SK-N-SH (cell line): ENCODE data around the gene LRRC8E. TPM values are rescaled to one million over a fixed set of nuclear protein-coding genes. Genes with fewer than 3 reads are reported as not detected.

ENCODE experiments used
- CTCF ChIA-PET: fragments of 300-600, 350-600 bp; formaldehyde crosslinking; extraction: SDS; loops from one replicate; lab custom pipeline; 2021; lab: Yijun Ruan, JAX
- POLR2A ChIA-PET: fragments of 350-600 bp; sonication (Branson Sonifier 250); formaldehyde crosslinking; extraction: SDS; loops from one replicate; lab custom pipeline; 2020; ENCODE audit warnings: antibody characterized with exemption, inconsistent platforms; lab: Yijun Ruan, JAX
- DNase-seq: peaks from one replicate; pipeline ENCODE4 v3.0.0; 2012
- H2AFZ ChIP-seq: fragments of 200-600 bp; sonication (generic); 2 replicates; pipeline ENCODE4 v1.8.1; 2016; ENCODE audit warnings: antibody characterized with exemption, mild to moderate bottlenecking, low read depth
- H3F3A ChIP-seq: fragments of 200-600 bp; sonication (generic); replicated peaks from 2 replicates; pipeline ENCODE3; 2016; ENCODE audit warnings: antibody characterized with exemption, mild to moderate bottlenecking; ENCODE audit not compliant: insufficient read depth
- H3K27ac ChIP-seq, 2 experiments: fragments of 200-500 bp in 1 of 2; fragments of 200-600 bp in 1 of 2; sonication (Bioruptor generic) in 1 of 2; sonication (generic), shearing (Covaris generic) in 1 of 2; 2 replicates each; pipeline versions ENCODE4 v1.5.1 to v1.6.1; 2014 to 2016; ENCODE audit warnings: low read depth in 2 of 2, inconsistent platforms in 1 of 2, low read length in 1 of 2, mild to moderate bottlenecking in 1 of 2, mixed read lengths in 1 of 2
- H3K27me3 ChIP-seq: fragments of 200-600 bp; sonication (generic), shearing (Covaris generic); 2 replicates; pipeline ENCODE4 v1.6.1; 2016; ENCODE audit warnings: mixed run types; ENCODE audit not compliant: insufficient read depth
- H3K36me3 ChIP-seq, 2 experiments: fragments of 200-500 bp in 1 of 2; fragments of 200-600 bp in 1 of 2; sonication (Bioruptor generic) in 1 of 2; sonication (generic) in 1 of 2; replicated peaks in 1 of 2; 2 replicates each; pipeline versions ENCODE3 to v1.5.1; 2014 to 2016; ENCODE audit warnings: low read length in 1 of 2, mild to moderate bottlenecking in 1 of 2; ENCODE audit not compliant: insufficient read depth in 2 of 2, control insufficient read depth in 1 of 2
- H3K4me1 ChIP-seq, 2 experiments: fragments of 200-500 bp in 1 of 2; fragments of 200-600 bp in 1 of 2; sonication (Bioruptor generic) in 1 of 2; sonication (generic), shearing (Covaris generic) in 1 of 2; 2 replicates each; pipeline versions ENCODE4 v1.5.1 to v1.6.1; 2014 to 2016; ENCODE audit warnings: low read depth in 1 of 2, low read length in 1 of 2, mixed run types in 1 of 2; ENCODE audit not compliant: insufficient read depth in 2 of 2, control insufficient read depth in 1 of 2
- H3K4me2 ChIP-seq: fragments of 200-600 bp; sonication (generic), shearing (Covaris generic); 2 replicates; pipeline ENCODE4 v1.6.1; 2017; ENCODE audit warnings: mixed run types
- H3K4me3 ChIP-seq, 2 experiments: fragments of 200-500 bp in 1 of 2; fragments of 200-600 bp in 1 of 2; sonication (Bioruptor generic) in 1 of 2; sonication (generic), shearing (Covaris generic) in 1 of 2; 2 replicates each; pipeline versions ENCODE4 v1.5.1 to v1.8.1; 2014 to 2016; ENCODE audit warnings: low read depth in 2 of 2, inconsistent platforms in 1 of 2, low read length in 1 of 2, mild to moderate bottlenecking in 1 of 2, mixed read lengths in 1 of 2, moderate library complexity in 1 of 2
- H3K79me2 ChIP-seq: fragments of 200-600 bp; sonication (generic); 2 replicates; pipeline ENCODE4 v1.8.1; 2017; ENCODE audit warnings: mild to moderate bottlenecking; ENCODE audit not compliant: insufficient read depth
- H3K9ac ChIP-seq: fragments of 200-600 bp; sonication (generic); 2 replicates; pipeline ENCODE4 v1.6.1; 2017; ENCODE audit warnings: mixed run types
- H3K9me2 ChIP-seq: fragments of 200-600 bp; sonication (generic); 2 replicates; pipeline ENCODE4 v1.6.1; 2017; ENCODE audit warnings: mixed run types
- H3K9me3 ChIP-seq: fragments of 200-600 bp; sonication (generic); 2 replicates; pipeline ENCODE4 v1.6.1; 2017; ENCODE audit warnings: mixed run types, mild to moderate bottlenecking, moderate library complexity
- H4K20me1 ChIP-seq: fragments of 200-600 bp; sonication (generic); 2 replicates; pipeline ENCODE4 v1.6.1; 2017; ENCODE audit warnings: mild to moderate bottlenecking, mixed run types; ENCODE audit not compliant: insufficient read depth
- FOXJ3 ChIP-seq: sonication (generic); formaldehyde crosslinking; IDR thresholded peaks from 2 replicates; pipeline ENCODE4 v1.5.1; 2020; ENCODE audit warnings: mild to moderate bottlenecking, missing genetic modification reagents
- FOXM1 ChIP-seq: IDR thresholded peaks from 2 replicates; pipeline ENCODE4 v1.4.0; 2012; ENCODE audit warnings: low read depth, mild to moderate bottlenecking
- IRF3 ChIP-seq: fragments of 150-350 bp; IDR thresholded peaks from 2 replicates; pipeline ENCODE4 v1.6.1; 2016; ENCODE audit warnings: mild to moderate bottlenecking, low read depth, low read length
- MAX ChIP-seq: IDR thresholded peaks from 2 replicates; pipeline ENCODE4 v1.4.0; 2012; ENCODE audit warnings: low read depth
- MXI1 ChIP-seq: IDR thresholded peaks from 2 replicates; pipeline ENCODE4 v1.6.1; 2012; ENCODE audit warnings: mild to moderate bottlenecking, low read depth, low read length, improper control_type of control experiment
- POLR2AphosphoS5 ChIP-seq: IDR thresholded peaks from 2 replicates; pipeline ENCODE4 v1.6.1; 2012; ENCODE audit warnings: low read depth, low read length
- RCOR1 ChIP-seq: fragments of 150-350 bp; IDR thresholded peaks from 2 replicates; pipeline ENCODE4 v1.6.1; 2017; ENCODE audit warnings: antibody characterized with exemption, low read length
- RFX5 ChIP-seq: IDR thresholded peaks from 2 replicates; pipeline ENCODE4 v1.6.1; 2012; ENCODE audit warnings: mild to moderate bottlenecking, improper control_type of control experiment, low read length
- SIN3A ChIP-seq: IDR thresholded peaks from 2 replicates; pipeline ENCODE4 v1.6.1; 2012; ENCODE audit warnings: low read depth, mild to moderate bottlenecking, low read length, moderate library complexity, borderline replicate concordance
- ZBTB33 ChIP-seq: IDR thresholded peaks from 2 replicates; pipeline ENCODE4 v1.4.0; 2012; ENCODE audit warnings: low read depth, borderline replicate concordance
- WGBS: methylation state at CpG from one replicate; pipeline ENCODE4 v1.1.6; 2017; ENCODE audit warnings: low lambda C conversion rate; 5-methylcytosine and 5-hydroxymethylcytosine counted together
- polyA plus RNA-seq, 3 experiments: library from polyadenylated mRNA; depleted of rRNA; stranded (reverse); fragments of >200 nt; gene quantifications; 2 replicates each; pipeline ENCODE4 v1.2.3, GENCODE V29; 2012
- TF ChIP-seq, protein P1 (sequence below): IDR thresholded peaks from 2 replicates; pipeline ENCODE4; 2012

Gene LRRC8E
- polyA plus RNA-seq, 1 of the 3 experiments (the other 2 are of a cell fraction): 0.02 TPM

GRCh38 chr19:7895565-7895964 lies 7.3 kb downstream of the LRRC8E start:
- Histone ChIP-seq H3K27ac (no peak overlapping the region), H2AFZ (no peak overlapping the region), H3K27me3 (no peaks in the 10 kb centered on the region), H3K9me2 (no peaks in the 10 kb centered on the region), H3K9me3 (no peaks in the 10 kb centered on the region), H3K9ac (no peak overlapping the region), H3K4me2 (no peak overlapping the region), H3K4me3 (no peak overlapping the region), H3K36me3 (no peaks in the 10 kb centered on the region), H3F3A (no peaks in the 10 kb centered on the region), H4K20me1 (no peaks in the 10 kb centered on the region), H3K4me1 (no peaks in the 10 kb centered on the region), H3K79me2 (no peaks in the 10 kb centered on the region)
- WGBS: 90% methylated on average over 10 of the region's 13 CpGs
- ChIA-PET POLR2A (no interaction called here), CTCF (no interaction called here)
- TF ChIP-seq POLR2AphosphoS5 (no peak), MXI1 (no peak), SIN3A (no peak), FOXJ3 (CRISPR knock-in tag) (no peak), RCOR1 (no peak), IRF3 (no peak), ZBTB33 (no peak)
- TF ChIP-seq, protein P1, sequence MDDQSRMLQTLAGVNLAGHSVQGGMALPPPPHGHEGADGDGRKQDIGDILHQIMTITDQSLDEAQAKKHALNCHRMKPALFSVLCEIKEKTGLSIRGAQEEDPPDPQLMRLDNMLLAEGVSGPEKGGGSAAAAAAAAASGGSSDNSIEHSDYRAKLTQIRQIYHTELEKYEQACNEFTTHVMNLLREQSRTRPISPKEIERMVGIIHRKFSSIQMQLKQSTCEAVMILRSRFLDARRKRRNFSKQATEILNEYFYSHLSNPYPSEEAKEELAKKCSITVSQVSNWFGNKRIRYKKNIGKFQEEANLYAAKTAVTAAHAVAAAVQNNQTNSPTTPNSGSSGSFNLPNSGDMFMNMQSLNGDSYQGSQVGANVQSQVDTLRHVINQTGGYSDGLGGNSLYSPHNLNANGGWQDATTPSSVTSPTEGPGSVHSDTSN: no peak
- no peak for DNase-seq

DNA sequence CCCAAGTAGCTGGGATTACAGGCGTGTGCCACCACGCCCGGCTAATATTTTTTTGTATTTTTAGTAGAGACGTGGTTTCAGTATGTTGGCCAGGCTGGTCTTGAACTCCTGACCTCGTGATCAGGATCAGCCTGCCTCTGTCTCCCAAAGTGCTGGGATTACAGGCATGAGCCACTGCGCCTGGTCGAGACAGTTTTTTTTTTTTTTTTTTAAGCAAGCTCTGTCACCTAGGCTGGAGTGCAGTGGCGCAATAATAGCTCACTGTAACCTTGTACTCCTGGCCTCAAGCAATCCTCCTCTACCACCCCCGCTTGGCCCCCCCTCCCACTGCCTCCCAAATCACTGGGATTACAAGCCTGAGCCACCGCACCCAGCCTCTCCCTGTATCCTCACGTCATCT lies 9.0 kb downstream of the LRRC8E start:
- no peak overlapping the region for H2AFZ ChIP-seq
- no peaks in the 10 kb centered on the region for H3K27me3 ChIP-seq
- WGBS: 72% methylated on average over 11 of the region's 11 CpGs
- H3K36me3 ChIP-seq: no peaks in the 10 kb centered on the region
- H3K79me2 ChIP-seq: no peaks in the 10 kb centered on the region
- H4K20me1 ChIP-seq: no peaks in the 10 kb centered on the region
- H3K9me2 ChIP-seq: no peaks in the 10 kb centered on the region
- H3K4me3 ChIP-seq: no peak overlapping the region
- TF ChIP-seq MAX (no peak), RFX5 (no peak), ZBTB33 (no peak), FOXM1 (no peak)
- TF ChIP-seq, protein P1: no peak
- no peak overlapping the region for H3K4me2 ChIP-seq
- ChIA-PET POLR2A (interaction anchor here (0.6 to 0.9 kb wide), 2 partner anchors 34 to 717 kb away, joined by 3 read pairs; no protein-coding TSS in a partner anchor), CTCF (no interaction called here)
- H3F3A ChIP-seq: no peaks in the 10 kb centered on the region
- no peaks in the 10 kb centered on the region for H3K9me3 ChIP-seq
- no peak for DNase-seq
- no peaks in the 10 kb centered on the region; a peak in 1 of 4 replicates for H3K4me1 ChIP-seq
- no peak overlapping the region for H3K9ac ChIP-seq
- no peak overlapping the region for H3K27ac ChIP-seq
